SJSA1 (cell line): Measurements from ENCODE around the gene NCEH1. TPM values are rescaled to one million over a fixed set of nuclear protein-coding genes. Genes with fewer than 3 reads are reported as not detected.
"Not testable (repeated sequence)": the region's sequence is repeated elsewhere in the genome, so short reads cannot be mapped to it uniquely, and the experiment has no call there.

ENCODE experiments used
- DNase-seq, 2 experiments: peaks; one replicate each; pipeline ENCODE4 v3.0.0-alpha.2; 2015 to 2020; ENCODE audit warnings: low spot score in 2 of 2, low read depth in 1 of 2
- H3K27ac ChIP-seq: fragments of 250-450 bp; sonication (Bioruptor Pico); 2 replicates; pipeline ENCODE4 v1.5.1; 2020; ENCODE audit warnings: mild to moderate bottlenecking, moderate library complexity
- H3K27me3 ChIP-seq: fragments of 250-450 bp; sonication (Bioruptor Pico); replicated peaks from 2 replicates; pipeline ENCODE4 v1.5.1; 2020; ENCODE audit warnings: mild to moderate bottlenecking, moderate library complexity
- H3K36me3 ChIP-seq: fragments of 250-450 bp; sonication (Bioruptor Pico); 2 replicates; pipeline ENCODE4 v1.5.1; 2020; ENCODE audit warnings: mild to moderate bottlenecking
- H3K4me1 ChIP-seq: fragments of 250-450 bp; sonication (Bioruptor Pico); replicated peaks from 2 replicates; pipeline ENCODE4 v1.6.1; 2021; ENCODE audit warnings: mild to moderate bottlenecking
- H3K4me3 ChIP-seq: fragments of 250-450 bp; sonication (Bioruptor Pico); 2 replicates; pipeline ENCODE4 v1.5.1; 2020; ENCODE audit warnings: mild to moderate bottlenecking
- H3K9me3 ChIP-seq: fragments of 250-450 bp; sonication (Bioruptor Pico); replicated peaks from 2 replicates; pipeline ENCODE4 v1.5.1; 2020; ENCODE audit warnings: mild to moderate bottlenecking
- total RNA-seq: library from RNA; depleted of rRNA; stranded (reverse); fragments of >200 nt; shearing (Covaris generic); gene quantifications from 2 replicates; pipeline ENCODE4 v1.2.3, GENCODE V29; 2014; rRNA removed

Gene NCEH1
- 9.7 and 16.4 TPM in 2 replicates for total RNA-seq

- no peaks in the 10 kb centered on the region; the same call in 1 of the 2 replicates for H3K36me3 ChIP-seq
- H3K9me3 ChIP-seq, result no peaks in the 10 kb centered on the region
- peak within 1 kb of the TSS; percentile 57 for H3K4me3 ChIP-seq
- peak within 1 kb of the TSS; percentile 91 for H3K27ac ChIP-seq
- no peaks in the 10 kb centered on the region for H3K27me3 ChIP-seq
- DNase-seq, result peak; percentile 97
- peaks cover 53% of the 10 kb centered on the region for H3K4me1 ChIP-seq
These were observed at the start of gene NCEH1 for GRCh38 chr3:172710664-172711453. Gene NCEH1 (minus strand): TSS chr3:172711067. CDS start chr3:172710984, 83 bp downstream.

- H3K4me1 ChIP-seq, H3K27me3 ChIP-seq, DNase-seq, H3K27ac ChIP-seq, H3K4me3 ChIP-seq, H3K9me3 ChIP-seq: not testable (repeated sequence)
- peaks cover 95% of the 10 kb centered on the region for H3K36me3 ChIP-seq
These were observed 49.5 kb upstream of the NCEH1 start for GRCh38 chr3:172760416-172760815.

- Histone ChIP-seq H3K4me3 (no peak overlapping the region), H3K36me3 (peaks cover 52% of the 10 kb centered on the region), H3K4me1 (peaks cover 23% of the 10 kb centered on the region), H3K27me3 (no peaks in the 10 kb centered on the region), H3K9me3 (no peaks in the 10 kb centered on the region), H3K27ac (no peak overlapping the region)
- no peak for DNase-seq
These were observed 42.3 kb upstream of the NCEH1 start for GRCh38 chr3:172753125-172753524.

GRCh38 chr3:172752651-172753050 lies 41.8 kb upstream of the NCEH1 start:
- no peak for DNase-seq
- H3K9me3 ChIP-seq, result no peaks in the 10 kb centered on the region
- H3K27me3 ChIP-seq, result no peaks in the 10 kb centered on the region
- H3K27ac ChIP-seq, result no peak overlapping the region
- H3K4me3 ChIP-seq, result no peak overlapping the region
- peaks cover 28% of the 10 kb centered on the region for H3K4me1 ChIP-seq
- H3K36me3 ChIP-seq, result peaks cover 47% of the 10 kb centered on the region

- peaks cover 35% of the 10 kb centered on the region for H3K36me3 ChIP-seq
- peak overlapping the region; percentile 100 for H3K27ac ChIP-seq
- no peaks in the 10 kb centered on the region for H3K27me3 ChIP-seq
- H3K9me3 ChIP-seq, result no peaks in the 10 kb centered on the region
- DNase-seq, result no peak
- H3K4me1 ChIP-seq, result peaks cover 36% of the 10 kb centered on the region
- H3K4me3 ChIP-seq, result peak overlapping the region; percentile 53
These were observed 40.4 kb upstream of the NCEH1 start for GRCh38 chr3:172751175-172751704.

GRCh38 chr3:172750368-172751174 lies 39.7 kb upstream of the NCEH1 start, which contains the start of gene ECT2:
Gene ECT2 (plus strand): TSS chr3:172750726. CDS start chr3:172754531, 3,805 bp downstream.
- peak within 1 kb of the TSS; percentile 53 for H3K4me3 ChIP-seq
- H3K9me3 ChIP-seq, result no peaks in the 10 kb centered on the region
- H3K4me1 ChIP-seq, result peaks cover 39% of the 10 kb centered on the region
- peak within 1 kb of the TSS; percentile 100 for H3K27ac ChIP-seq
- DNase-seq, result peak; percentile 99
- H3K27me3 ChIP-seq, result no peaks in the 10 kb centered on the region
- H3K36me3 ChIP-seq, result peaks cover 29% of the 10 kb centered on the region

GRCh38 chr3:172750069-172750367 lies 39.2 kb upstream of the NCEH1 start:
- Histone ChIP-seq H3K27ac (peak overlapping the region; percentile 100), H3K27me3 (no peaks in the 10 kb centered on the region), H3K4me3 (peak overlapping the region; percentile 53), H3K36me3 (peaks cover 23% of the 10 kb centered on the region), H3K9me3 (no peaks in the 10 kb centered on the region), H3K4me1 (peaks cover 39% of the 10 kb centered on the region)
- DNase-seq, result no peak

- Histone ChIP-seq H3K27me3 (no peaks in the 10 kb centered on the region), H3K27ac (peak overlapping the region; percentile 100), H3K36me3 (peaks cover 17% of the 10 kb centered on the region), H3K9me3 (no peaks in the 10 kb centered on the region), H3K4me1 (peaks cover 39% of the 10 kb centered on the region), H3K4me3 (peak overlapping the region; percentile 53)
- peak; percentile 79 to 91 for DNase-seq
These were observed 38.5 kb upstream of the NCEH1 start for GRCh38 chr3:172749230-172749965.

GRCh38 chr3:172746475-172746874 lies 35.6 kb upstream of the NCEH1 start:
- no peak overlapping the region for H3K4me3 ChIP-seq
- peak in 1 of 2 experiments; percentile 21 for DNase-seq
- peaks cover 3% of the 10 kb centered on the region; the same call in 1 of the 2 replicates for H3K36me3 ChIP-seq
- peaks cover 34% of the 10 kb centered on the region for H3K4me1 ChIP-seq
- no peaks in the 10 kb centered on the region for H3K9me3 ChIP-seq
- H3K27ac ChIP-seq, result peak overlapping the region; percentile 49
- H3K27me3 ChIP-seq, result no peaks in the 10 kb centered on the region

GRCh38 chr3:172739462-172739861 lies 28.6 kb upstream of the NCEH1 start:
- Histone ChIP-seq H3K27me3 (no peaks in the 10 kb centered on the region), H3K4me1 (no peaks in the 10 kb centered on the region), H3K36me3 (no peaks in the 10 kb centered on the region), H3K27ac (no peak overlapping the region), H3K9me3 (no peaks in the 10 kb centered on the region), H3K4me3 (no peak overlapping the region)
- no peak for DNase-seq

- Histone ChIP-seq H3K4me3 (no peak overlapping the region), H3K9me3 (no peaks in the 10 kb centered on the region), H3K27me3 (no peaks in the 10 kb centered on the region), H3K4me1 (no peaks in the 10 kb centered on the region), H3K27ac (no peak overlapping the region), H3K36me3 (no peaks in the 10 kb centered on the region)
- DNase-seq, result no peak
These were observed 24.1 kb upstream of the NCEH1 start for GRCh38 chr3:172735014-172735413.

- DNase-seq, result no peak
- Histone ChIP-seq H3K4me3 (no peak overlapping the region), H3K36me3 (no peaks in the 10 kb centered on the region), H3K4me1 (no peaks in the 10 kb centered on the region), H3K27ac (no peak overlapping the region), H3K9me3 (no peaks in the 10 kb centered on the region), H3K27me3 (no peaks in the 10 kb centered on the region)
These were observed 15.5 kb upstream of the NCEH1 start for GRCh38 chr3:172726380-172726779.

- not testable (repeated sequence) for H3K9me3 ChIP-seq, H3K27me3 ChIP-seq, H3K36me3 ChIP-seq, DNase-seq, H3K4me1 ChIP-seq, H3K27ac ChIP-seq, H3K4me3 ChIP-seq
These were observed 11.7 kb upstream of the NCEH1 start for GRCh38 chr3:172722536-172723040.
